A549 (cell line): ENCODE measurements around the gene ZBTB38. TPM values are rescaled to one million over a fixed set of nuclear protein-coding genes. Genes with fewer than 3 reads are reported as not detected.
A peak's percentile ranks its signal among the peaks of the same experiment; 100 is the strongest.

ENCODE experiments used
- ATAC-seq, 2 experiments: fragments of 200-7000 bp in 1 of 2; fragments of >200 bp in 1 of 2; cut with Nextera tagmentation in 1 of 2; cut with Tn5 transposase in 1 of 2; 3 replicates each; pipeline versions ENCODE4 v1.8.0 to v1.9.1; 2018 to 2020; ENCODE audit warnings: mild to moderate bottlenecking in 1 of 2, moderate library complexity in 1 of 2
- CTCF ChIA-PET: fragments of 300-600 bp; sonication (Branson Sonifier 250); formaldehyde crosslinking; extraction: SDS; loops from one replicate; lab custom pipeline; 2021; ENCODE audit warnings: antibody characterized with exemption, inconsistent platforms; lab: Yijun Ruan, JAX
- POLR2A ChIA-PET: fragments of 350-600 bp; formaldehyde crosslinking; extraction: SDS; loops from one replicate; lab custom pipeline; 2021; ENCODE audit warnings: antibody characterized with exemption, inconsistent platforms; lab: Yijun Ruan, JAX
- DNase-seq, 2 experiments: peaks; one replicate each; pipeline versions ENCODE4 v3.0.0 to v3.0.0-alpha.2; 2011 to 2016; ENCODE audit warnings: low read depth in 1 of 2, low spot score in 1 of 2
- FAIRE-seq: peaks from 2 replicates; lab custom pipeline; 2011; peaks lifted over from hg19 to GRCh38; lab: Jason Lieb, UNC
- H3K27ac ChIP-seq, 2 experiments: fragments of >200 bp; sonication (Bioruptor Twin); formaldehyde crosslinking; 3 replicates each; pipeline ENCODE4 v1.5.1; 2016 to 2017
- H3K4me1 ChIP-seq: fragments of >200 bp; sonication (Bioruptor Twin); formaldehyde crosslinking; 3 replicates; pipeline ENCODE4 v1.6.1; 2016
- H3K4me2 ChIP-seq: fragments of >200 bp; sonication (Bioruptor Twin); formaldehyde crosslinking; 3 replicates; pipeline ENCODE4 v1.6.1; 2016
- H3K4me3 ChIP-seq: fragments of >200 bp; sonication (Bioruptor Twin); formaldehyde crosslinking; 3 replicates; pipeline ENCODE4 v1.5.1; 2016
- H3K9me3 ChIP-seq: fragments of >200 bp; sonication (Bioruptor Twin); formaldehyde crosslinking; 3 replicates; pipeline ENCODE4 v1.6.1; 2016
- CHD4 ChIP-seq: fragments of 200-600 bp; sonication (generic); IDR thresholded peaks from 2 replicates; pipeline ENCODE4 v1.6.1; 2016; ENCODE audit warnings: antibody characterized with exemption, mild to moderate bottlenecking, borderline replicate concordance
- EHF ChIP-seq: fragments of 250-450 bp; sonication (Bioruptor Pico); IDR thresholded peaks from 2 replicates; pipeline ENCODE4 v1.5.0; 2020; ENCODE audit warnings: mild to moderate bottlenecking
- EP300 ChIP-seq, 2 experiments: fragments of >200 bp; sonication (Bioruptor Twin); formaldehyde crosslinking; IDR thresholded peaks; 2 replicates in 1 of 2; 3 replicates in 1 of 2; pipeline ENCODE4 v1.6.1; 2016 to 2017
- FOXS1 ChIP-seq: fragments of 250-450 bp; sonication (Bioruptor Pico); IDR thresholded peaks from 2 replicates; pipeline ENCODE4 v1.5.0; 2020; ENCODE audit warnings: mild to moderate bottlenecking, moderate library complexity
- HEYL ChIP-seq: fragments of 250-450 bp; sonication (Bioruptor Pico); IDR thresholded peaks from 2 replicates; pipeline ENCODE4 v1.8.0; 2021; ENCODE audit warnings: mild to moderate bottlenecking, moderate library complexity
- HMGXB4 ChIP-seq: fragments of 250-450 bp; sonication (Bioruptor Pico); IDR thresholded peaks from 2 replicates; pipeline ENCODE4 v1.5.0; 2021; ENCODE audit warnings: mild to moderate bottlenecking, moderate library complexity, borderline replicate concordance
- HOXA7 ChIP-seq: fragments of 250-450 bp; sonication (Bioruptor Pico); IDR thresholded peaks from 2 replicates; pipeline ENCODE4 v1.5.0; 2020; ENCODE audit warnings: mild to moderate bottlenecking, moderate library complexity
- HOXB13 ChIP-seq: fragments of 250-450 bp; sonication (Bioruptor Pico); IDR thresholded peaks from 2 replicates; pipeline ENCODE4 v1.5.0; 2020; ENCODE audit warnings: low read depth, mild to moderate bottlenecking, moderate library complexity
- HOXB5 ChIP-seq: fragments of 250-450 bp; sonication (Bioruptor Pico); IDR thresholded peaks from 2 replicates; pipeline ENCODE4 v1.5.0; 2020; ENCODE audit warnings: mild to moderate bottlenecking, moderate library complexity
- KDM5A ChIP-seq: fragments of 200-600 bp; sonication (generic); IDR thresholded peaks from 2 replicates; pipeline ENCODE4 v1.6.1; 2016; ENCODE audit warnings: antibody characterized with exemption, mild to moderate bottlenecking
- MAFK ChIP-seq: fragments of 450-650 bp; IDR thresholded peaks from 2 replicates; pipeline ENCODE4 v1.6.1; 2014; ENCODE audit not compliant: partially characterized antibody
- PHF8 ChIP-seq: fragments of 200-600 bp; sonication (generic); IDR thresholded peaks from 2 replicates; pipeline ENCODE4 v1.6.1; 2016; ENCODE audit warnings: low read depth, mild to moderate bottlenecking, antibody characterized with exemption, moderate library complexity, borderline replicate concordance
- RCOR1 ChIP-seq: fragments of 150-350 bp; IDR thresholded peaks from 2 replicates; pipeline ENCODE4 v1.6.1; 2014; ENCODE audit warnings: antibody characterized with exemption, low read length, low read depth
- RFX5 ChIP-seq: fragments of 450-650 bp; IDR thresholded peaks from 2 replicates; pipeline ENCODE4 v1.7.1; 2014; ENCODE audit warnings: antibody characterized with exemption, mild to moderate bottlenecking, moderate library complexity
- SMC3 ChIP-seq: fragments of >200 bp; sonication (Bioruptor Twin); formaldehyde crosslinking; IDR thresholded peaks from 3 replicates; pipeline ENCODE4 v1.6.1; 2018; ENCODE audit warnings: inconsistent platforms
- ZNF302 ChIP-seq: fragments of 250-450 bp; sonication (Bioruptor Pico); IDR thresholded peaks from 2 replicates; pipeline ENCODE4 v1.9.0; 2021; ENCODE audit warnings: inconsistent platforms, mild to moderate bottlenecking, moderate library complexity
- ZSCAN20 ChIP-seq: fragments of 250-450 bp; sonication (Bioruptor Pico); IDR thresholded peaks from 2 replicates; pipeline ENCODE4 v1.8.0; 2022; ENCODE audit warnings: mild to moderate bottlenecking, moderate library complexity
- WGBS: methylation state at CpG from one replicate; pipeline ENCODE4 v1.1.6; 2017; ENCODE audit errors: missing lambda C conversion rate; 5-methylcytosine and 5-hydroxymethylcytosine counted together
- polyA plus RNA-seq, 4 experiments: library from polyadenylated mRNA; depleted of rRNA in 3 of 4; stranded (reverse); fragments of >200 nt; fragmentation: RNase III in 1 of 4; extraction: RNeasy Plus Mini Kit Qiagen cat#74134 plus additional on column Dnase treatment in 1 of 4; gene quantifications; 2 replicates in 3 of 4; 3 replicates in 1 of 4; pipeline ENCODE4 v1.2.3, GENCODE V29; 2011 to 2017
- TF ChIP-seq, protein P1 (sequence below): fragments of 250-450 bp; sonication (Bioruptor Pico); IDR thresholded peaks from 2 replicates; pipeline ENCODE4 v1.5.0; 2020; ENCODE audit warnings: low read depth, mild to moderate bottlenecking, moderate library complexity
- TF ChIP-seq, protein P2 (sequence below): fragments of 150-350 bp; IDR thresholded peaks from 2 replicates; pipeline ENCODE4 v1.6.1; 2014; ENCODE audit warnings: low read depth, mild to moderate bottlenecking, low read length

Gene ZBTB38
- polyA plus RNA-seq, 2 of the 4 experiments (the other 2 are of a cell fraction): 72.0 to 110 TPM

DNA sequence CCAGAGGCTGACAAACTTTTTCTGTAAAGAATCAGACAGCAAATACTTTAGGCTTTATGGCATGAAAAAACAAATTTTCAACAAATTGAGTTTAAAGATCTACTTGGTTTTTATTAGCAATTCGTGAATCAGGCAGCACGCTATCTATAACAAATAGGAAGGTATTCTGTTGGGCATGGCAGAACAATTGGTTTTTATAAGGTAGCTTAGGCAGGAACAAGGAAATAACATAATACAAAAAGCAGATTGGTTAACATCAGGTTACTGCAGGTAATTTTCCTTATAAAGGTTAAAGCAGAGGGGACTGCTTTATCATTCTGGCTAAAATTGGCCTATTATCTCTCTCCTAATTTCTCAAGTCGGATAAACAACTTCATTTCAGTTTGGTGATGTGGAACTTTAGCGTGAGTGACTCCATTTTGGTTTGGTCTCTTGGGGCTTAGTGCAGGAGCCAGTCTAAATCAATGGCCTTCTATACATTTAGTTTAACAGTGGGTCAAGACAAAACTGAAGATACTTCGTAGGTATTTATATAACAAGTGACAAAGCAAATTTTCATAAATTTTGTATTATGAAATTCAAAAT lies 26.8 kb downstream of the ZBTB38 start:
- 88% methylated on average over 5 of the region's 5 CpGs for WGBS
- Histone ChIP-seq H3K9me3 (peaks cover 16% of the 10 kb centered on the region), H3K4me3 (no peak overlapping the region), H3K4me1 (peaks cover 42% of the 10 kb centered on the region), H3K27ac (peak overlapping the region in 1 of 2 experiments; percentile 52; a peak in 2 of 6 replicates), H3K4me2 (no peak overlapping the region)
- POLR2A ChIA-PET: no interaction called here
- FAIRE-seq: no peak
- ATAC-seq: no peak
- TF ChIP-seq HOXA7 (CRISPR knock-in tag) (peak; percentile 91), FOXS1 (peak; percentile 65; the same call in 1 of the 2 replicates), EP300 (IDR thresholded peaks at IDR 0.05) (no peak), EHF (CRISPR knock-in tag) (peak; percentile 93), HMGXB4 (CRISPR knock-in tag) (peak; percentile 56; the same call in 1 of the 2 replicates), HOXB5 (CRISPR knock-in tag) (peak; percentile 70; the same call in 1 of the 2 replicates), CHD4 (no peak), ZNF302 (CRISPR knock-in tag) (0 out of 2 replicates have a peak, but pooled peaks have one; percentile 37), HOXB13 (peak; percentile 91), MAFK (no peak), HEYL (CRISPR knock-in tag) (peak; percentile 83), ZSCAN20 (peak; percentile 94)
- TF ChIP-seq, protein P1, sequence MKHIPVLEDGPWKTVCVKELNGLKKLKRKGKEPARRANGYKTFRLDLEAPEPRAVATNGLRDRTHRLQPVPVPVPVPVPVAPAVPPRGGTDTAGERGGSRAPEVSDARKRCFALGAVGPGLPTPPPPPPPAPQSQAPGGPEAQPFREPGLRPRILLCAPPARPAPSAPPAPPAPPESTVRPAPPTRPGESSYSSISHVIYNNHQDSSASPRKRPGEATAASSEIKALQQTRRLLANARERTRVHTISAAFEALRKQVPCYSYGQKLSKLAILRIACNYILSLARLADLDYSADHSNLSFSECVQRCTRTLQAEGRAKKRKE (CRISPR knock-in tag): peak; percentile 96
- no peak for DNase-seq
- CTCF ChIA-PET: no interaction called here

DNA sequence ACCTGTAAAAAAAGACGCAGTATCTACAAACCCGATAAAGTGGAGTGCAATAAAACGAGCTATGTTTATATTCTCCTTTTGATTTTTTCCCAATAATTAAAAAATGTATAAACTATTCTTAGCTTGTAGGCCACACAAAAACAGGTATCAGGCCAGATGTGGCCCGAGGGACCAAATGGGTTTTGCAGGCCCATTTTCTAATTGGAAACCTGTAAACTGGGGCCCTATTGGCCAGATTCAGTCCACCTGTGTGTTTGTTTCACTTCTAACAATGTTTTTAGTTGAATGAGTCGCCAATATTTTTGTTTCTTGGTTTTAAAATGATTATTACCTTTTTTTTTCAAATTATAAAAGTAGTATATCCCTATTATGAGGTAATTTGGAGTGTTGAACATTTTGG lies 29.7 kb downstream of the ZBTB38 start:
- no peak overlapping the region for H3K27ac ChIP-seq
- POLR2A ChIA-PET: no interaction called here
- WGBS: 91% methylated on average over 5 of the region's 5 CpGs
- H3K4me1 ChIP-seq: peaks cover 46% of the 10 kb centered on the region
- FAIRE-seq (no peak), ATAC-seq (no peak)
- peaks cover 16% of the 10 kb centered on the region for H3K9me3 ChIP-seq
- CTCF ChIA-PET: interaction anchor here (0.7 to 1.9 kb wide), 5 partner anchors 12 to 57 kb away, joined by 3 to 6 read pairs (median 3); no protein-coding TSS in a partner anchor
- no peak overlapping the region for H3K4me2 ChIP-seq
- TF ChIP-seq KDM5A (no peak), RFX5 (no peak), PHF8 (no peak), RCOR1 (no peak), SMC3 (no peak), HMGXB4 (CRISPR knock-in tag) (no peak)
- TF ChIP-seq, protein P2, sequence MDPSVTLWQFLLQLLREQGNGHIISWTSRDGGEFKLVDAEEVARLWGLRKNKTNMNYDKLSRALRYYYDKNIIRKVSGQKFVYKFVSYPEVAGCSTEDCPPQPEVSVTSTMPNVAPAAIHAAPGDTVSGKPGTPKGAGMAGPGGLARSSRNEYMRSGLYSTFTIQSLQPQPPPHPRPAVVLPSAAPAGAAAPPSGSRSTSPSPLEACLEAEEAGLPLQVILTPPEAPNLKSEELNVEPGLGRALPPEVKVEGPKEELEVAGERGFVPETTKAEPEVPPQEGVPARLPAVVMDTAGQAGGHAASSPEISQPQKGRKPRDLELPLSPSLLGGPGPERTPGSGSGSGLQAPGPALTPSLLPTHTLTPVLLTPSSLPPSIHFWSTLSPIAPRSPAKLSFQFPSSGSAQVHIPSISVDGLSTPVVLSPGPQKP: no peak
- TF ChIP-seq, protein P1 (CRISPR knock-in tag): no peak
- TF ChIP-seq, all 56 proteins: peak for 0
- no peak for DNase-seq
- no peak overlapping the region for H3K4me3 ChIP-seq
